ENCODE measurements around the gene PELI1. TPM values are rescaled to one million over a fixed set of nuclear protein-coding genes. Genes with fewer than 3 reads are reported as not detected.
"Not testable (repeated sequence)": the region's sequence is repeated elsewhere in the genome, so short reads cannot be mapped to it uniquely, and the experiment has no call there.

The PELI1 gene
- total RNA-seq, 1 donor from 2014 or later, result 21.6 TPM

DNA sequence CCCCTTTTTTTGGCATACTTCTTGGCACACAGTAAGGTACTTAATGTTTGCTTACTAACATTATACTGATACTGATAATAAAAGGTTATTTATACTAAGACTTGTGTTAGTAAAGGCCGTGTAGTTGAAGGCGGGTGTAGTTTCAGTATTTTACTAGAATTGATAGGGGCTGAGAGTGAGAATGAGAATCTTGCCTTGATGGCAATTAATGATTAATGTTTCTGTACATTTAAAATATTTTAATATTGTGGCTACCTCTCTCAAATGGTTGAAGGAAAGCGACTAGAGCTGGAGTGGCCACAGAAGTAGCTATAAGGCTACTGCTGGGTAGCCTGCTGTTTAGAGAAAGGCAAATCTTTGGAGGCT is 29.3 kb downstream of the PELI1 start:
- DNase-seq (ENCODE audit: low spot score), result no peak
- Mint-ChIP-seq H3K36me3 (ENCODE audit: low read depth) (peaks cover 17% of the 10 kb centered on the region), H3K4me3 (ENCODE audit: low read depth) (no peak overlapping the region), H3K27ac (peak overlapping the region; percentile 74), H3K4me1 (ENCODE audit: low read depth) (peaks cover 51% of the 10 kb centered on the region), H3K27me3 (ENCODE audit: low read depth) (peaks cover 2% of the 10 kb centered on the region), H3K9me3 (no peaks in the 10 kb centered on the region)
- intact Hi-C loops (cut with micrococcal nuclease), result loop anchor here (1.0 kb wide), 6 partner anchors 14 to 99 kb away; no protein-coding TSS in a partner anchor

DNA sequence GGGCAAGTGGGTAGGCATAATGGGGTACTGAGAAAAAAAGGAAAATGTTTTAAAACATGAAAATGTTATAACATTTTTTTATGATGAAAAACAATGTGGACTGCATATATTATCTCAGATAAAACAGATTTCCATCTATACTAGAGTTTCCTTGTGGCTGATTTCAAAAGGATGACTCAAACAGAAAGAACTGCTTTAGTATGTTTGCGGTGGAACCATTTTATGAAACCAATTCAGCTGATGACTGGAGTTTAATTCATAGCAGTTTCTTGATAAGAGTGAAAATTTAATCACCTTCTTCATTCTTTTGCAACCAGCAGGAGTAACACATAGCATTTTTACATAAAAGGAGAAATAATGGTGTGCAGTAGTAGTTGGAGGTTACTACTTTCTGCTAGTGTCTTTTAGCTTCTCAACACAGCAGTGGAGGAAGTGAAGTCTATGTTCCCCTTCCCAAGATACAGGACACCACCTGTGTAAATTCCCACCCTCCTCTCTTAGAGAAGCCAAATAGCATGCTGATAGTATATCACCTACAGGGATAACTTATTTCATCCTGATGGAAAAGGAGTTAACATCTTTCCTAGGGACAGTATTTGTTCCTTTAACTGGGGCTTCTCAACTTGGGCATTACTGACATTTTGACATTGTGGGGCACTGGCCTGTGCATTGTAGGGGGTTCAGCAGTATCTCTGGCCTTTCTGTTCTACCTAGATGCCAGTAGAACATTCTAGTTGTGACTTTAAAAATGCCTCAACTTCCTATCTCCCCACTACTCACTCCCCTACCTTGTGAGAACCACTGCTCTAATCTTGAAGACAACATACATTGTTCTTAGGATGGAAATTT is 29.9 kb downstream of the PELI1 start:
- Mint-ChIP-seq H3K4me1 (ENCODE audit: low read depth) (peaks cover 55% of the 10 kb centered on the region), H3K36me3 (ENCODE audit: low read depth) (peaks cover 23% of the 10 kb centered on the region), H3K27me3 (ENCODE audit: low read depth) (peaks cover 2% of the 10 kb centered on the region), H3K27ac (peak overlapping the region; percentile 74), H3K4me3 (ENCODE audit: low read depth) (peak overlapping the region; percentile 6), H3K9me3 (no peaks in the 10 kb centered on the region)
- no peak for DNase-seq (ENCODE audit: low spot score)
- intact Hi-C loops (cut with micrococcal nuclease), result loop anchor here (1.0 kb wide), 6 partner anchors 13 to 100 kb away; no protein-coding TSS in a partner anchor

DNA sequence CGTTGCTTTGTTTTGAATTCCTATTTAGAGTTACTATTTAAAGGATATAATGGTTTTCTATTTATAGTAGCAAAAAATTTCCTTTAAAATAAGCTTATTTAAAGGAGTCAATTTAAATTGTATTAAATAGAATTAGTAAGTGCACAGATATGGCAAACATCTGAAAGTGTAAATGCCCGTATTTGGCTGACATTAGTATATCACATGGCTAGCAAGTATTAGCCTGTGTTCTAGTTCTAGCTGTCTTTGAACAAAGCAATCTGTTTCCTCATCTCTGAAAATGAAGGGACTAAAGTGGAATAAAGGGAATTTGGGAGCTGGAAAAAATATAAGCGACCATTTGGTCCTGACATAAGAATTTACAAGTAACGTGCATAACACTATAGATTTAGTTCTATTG is 32.2 kb downstream of the PELI1 start:
- intact Hi-C loops (cut with micrococcal nuclease), result no loop called here
- no peaks in the 10 kb centered on the region for H3K27me3 Mint-ChIP-seq (ENCODE audit: low read depth)
- DNase-seq (ENCODE audit: low spot score), result no peak
- H3K27ac Mint-ChIP-seq, result no peak overlapping the region
- no peak overlapping the region for H3K4me3 Mint-ChIP-seq (ENCODE audit: low read depth)
- H3K9me3 Mint-ChIP-seq, result no peaks in the 10 kb centered on the region
- H3K36me3 Mint-ChIP-seq (ENCODE audit: low read depth), result peaks cover 42% of the 10 kb centered on the region
- peaks cover 64% of the 10 kb centered on the region for H3K4me1 Mint-ChIP-seq (ENCODE audit: low read depth)

DNA sequence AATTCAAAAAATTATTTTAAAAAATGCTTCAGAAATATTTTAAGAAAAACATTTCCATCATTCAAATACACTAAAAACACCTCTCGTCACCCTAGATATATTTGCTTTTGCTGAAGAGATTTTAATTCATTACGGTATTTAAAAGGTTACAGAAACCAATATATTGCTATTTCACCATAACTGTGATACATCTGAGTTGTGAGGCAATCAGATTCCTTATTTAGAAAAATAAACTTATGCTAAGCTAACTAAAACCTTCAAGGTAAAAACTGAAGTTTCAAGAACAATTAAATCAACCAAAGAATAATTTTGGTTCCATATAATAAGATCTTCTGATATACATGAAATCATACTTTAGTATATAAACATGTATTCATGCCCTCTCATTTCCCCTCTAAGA is 32.8 kb downstream of the PELI1 start:
- Mint-ChIP-seq H3K4me1 (ENCODE audit: low read depth) (peaks cover 64% of the 10 kb centered on the region), H3K4me3 (ENCODE audit: low read depth) (no peak overlapping the region), H3K27ac (no peak overlapping the region), H3K27me3 (ENCODE audit: low read depth) (no peaks in the 10 kb centered on the region), H3K36me3 (ENCODE audit: low read depth) (peaks cover 46% of the 10 kb centered on the region), H3K9me3 (no peaks in the 10 kb centered on the region)
- intact Hi-C loops (cut with micrococcal nuclease), result no loop called here
- DNase-seq (ENCODE audit: low spot score), result no peak

DNA sequence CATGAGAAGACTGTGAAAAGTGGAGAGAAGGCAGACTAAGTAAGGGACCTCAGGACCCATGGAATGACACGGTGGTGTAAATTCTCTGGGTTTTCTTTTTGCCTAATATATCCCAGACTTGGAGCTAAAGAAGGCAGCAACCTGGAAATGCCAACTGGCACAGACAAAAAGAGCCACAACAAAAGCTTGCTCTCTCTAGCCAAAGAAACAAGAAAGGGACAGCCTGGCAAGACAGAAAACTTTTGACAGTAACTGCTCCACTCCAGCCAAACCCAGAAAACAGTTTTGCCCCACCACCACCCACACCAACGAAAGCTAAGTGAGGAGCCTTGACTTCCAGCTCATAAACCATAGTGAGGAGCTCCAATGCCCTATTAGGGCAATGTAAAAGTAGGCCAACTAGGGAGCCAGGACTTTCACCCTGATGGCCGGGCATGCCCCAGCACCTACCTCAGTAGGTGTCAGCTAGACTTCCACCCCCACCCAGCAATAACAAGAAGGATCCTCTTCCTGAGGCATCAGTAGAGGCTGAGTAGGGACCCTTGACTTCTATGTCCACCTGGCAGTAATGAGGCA is 35.5 kb downstream of the PELI1 start:
- H3K4me1 Mint-ChIP-seq (ENCODE audit: low read depth), result peaks cover 52% of the 10 kb centered on the region
- H3K27ac Mint-ChIP-seq, result no peak overlapping the region
- H3K27me3 Mint-ChIP-seq (ENCODE audit: low read depth), result no peaks in the 10 kb centered on the region
- H3K36me3 Mint-ChIP-seq (ENCODE audit: low read depth), result peaks cover 64% of the 10 kb centered on the region
- H3K4me3 Mint-ChIP-seq (ENCODE audit: low read depth), result no peak overlapping the region
- intact Hi-C loops (cut with micrococcal nuclease), result no loop called here
- H3K9me3 Mint-ChIP-seq, result no peaks in the 10 kb centered on the region
- no peak for DNase-seq (ENCODE audit: low spot score)

DNA sequence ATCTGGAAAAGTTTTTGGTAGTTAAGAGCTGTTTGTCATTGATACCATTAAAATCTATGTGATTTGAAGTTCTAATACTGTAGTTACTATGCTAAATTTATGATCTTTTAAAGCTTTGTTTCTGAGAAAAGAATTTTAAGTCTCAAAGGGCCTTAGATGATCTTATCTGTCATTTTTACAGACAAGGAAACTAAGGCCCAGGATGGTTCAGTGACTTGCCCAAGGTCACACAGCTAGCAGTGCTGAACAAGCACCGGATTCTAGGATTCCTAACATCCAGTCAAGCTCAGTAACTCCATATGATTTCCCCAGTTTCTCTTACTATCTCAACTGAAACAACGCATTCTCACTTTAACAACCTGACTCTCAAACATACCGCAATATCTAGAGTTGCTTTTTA is 37.7 kb downstream of the PELI1 start:
- H3K36me3 Mint-ChIP-seq (ENCODE audit: low read depth), result peaks cover 72% of the 10 kb centered on the region
- H3K27me3 Mint-ChIP-seq (ENCODE audit: low read depth), result no peaks in the 10 kb centered on the region
- H3K4me1 Mint-ChIP-seq (ENCODE audit: low read depth), result peaks cover 55% of the 10 kb centered on the region
- intact Hi-C loops (cut with micrococcal nuclease), result no loop called here
- H3K9me3 Mint-ChIP-seq, result no peaks in the 10 kb centered on the region
- no peak for DNase-seq (ENCODE audit: low spot score)
- no peak overlapping the region for H3K27ac Mint-ChIP-seq
- H3K4me3 Mint-ChIP-seq (ENCODE audit: low read depth), result no peak overlapping the region

DNA sequence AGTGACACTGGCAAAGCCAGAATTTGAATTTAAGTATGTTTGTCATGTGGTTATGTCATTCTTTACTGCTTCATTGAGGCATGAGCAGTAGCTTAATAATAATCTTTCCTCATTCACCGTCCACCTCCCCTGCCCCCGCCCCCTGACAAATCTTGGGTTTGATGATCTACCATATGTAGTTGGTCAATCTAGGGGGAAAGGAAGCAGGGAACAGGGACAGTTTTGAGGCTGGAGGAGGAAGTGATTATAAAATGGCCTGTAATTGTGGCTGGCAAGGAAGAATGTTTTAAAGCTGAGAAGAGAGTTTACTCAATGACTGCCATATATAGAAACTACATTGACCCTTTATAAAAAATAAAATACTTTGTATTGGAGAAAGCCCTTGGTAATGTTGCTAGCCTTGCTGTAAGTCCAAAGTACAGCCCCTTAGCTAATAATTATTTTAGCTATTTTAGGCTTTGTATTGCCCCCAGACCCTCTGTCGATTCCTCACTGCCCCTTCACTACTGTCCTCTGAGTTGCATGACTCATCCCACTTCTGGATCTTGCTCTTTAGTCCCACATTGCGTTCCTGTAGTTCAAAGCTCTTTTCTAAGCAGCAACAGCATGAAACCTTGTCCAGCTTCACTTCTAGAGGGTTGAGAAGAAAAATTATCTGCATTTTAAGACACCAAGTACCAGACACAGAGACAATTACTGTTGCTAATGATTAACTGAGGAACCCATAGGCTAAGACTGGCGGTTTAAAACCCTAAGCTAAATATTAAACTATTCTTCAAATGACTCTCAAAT is 38.4 kb downstream of the PELI1 start:
- no peaks in the 10 kb centered on the region for H3K27me3 Mint-ChIP-seq (ENCODE audit: low read depth)
- peaks cover 74% of the 10 kb centered on the region for H3K36me3 Mint-ChIP-seq (ENCODE audit: low read depth)
- no peak overlapping the region for H3K4me3 Mint-ChIP-seq (ENCODE audit: low read depth)
- peaks cover 55% of the 10 kb centered on the region for H3K4me1 Mint-ChIP-seq (ENCODE audit: low read depth)
- DNase-seq (ENCODE audit: low spot score), result no peak
- no peaks in the 10 kb centered on the region for H3K9me3 Mint-ChIP-seq
- intact Hi-C loops (cut with micrococcal nuclease), result no loop called here
- H3K27ac Mint-ChIP-seq, result no peak overlapping the region

DNA sequence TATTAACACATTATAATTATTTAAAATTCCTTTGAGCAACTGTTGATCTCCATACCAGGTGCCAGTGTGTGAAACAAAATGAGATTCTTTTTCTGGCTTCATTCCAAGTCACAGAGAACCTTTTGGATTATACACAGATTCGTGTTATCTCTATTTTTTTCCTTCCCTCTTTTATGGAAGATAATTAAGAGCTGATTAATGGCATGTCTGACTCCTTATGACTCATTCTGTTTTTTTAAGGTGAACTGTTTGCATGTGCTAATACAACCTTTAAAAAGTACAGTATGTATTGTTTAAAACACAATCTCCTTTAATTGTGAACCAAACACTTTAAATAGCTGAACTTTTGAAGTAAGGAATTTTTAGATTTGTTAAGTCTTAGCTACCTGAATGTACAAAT is 39.3 kb downstream of the PELI1 start:
- Mint-ChIP-seq H3K9me3 (no peaks in the 10 kb centered on the region), H3K27ac (no peak overlapping the region), H3K4me1 (ENCODE audit: low read depth) (peaks cover 50% of the 10 kb centered on the region), H3K4me3 (ENCODE audit: low read depth) (no peak overlapping the region), H3K27me3 (ENCODE audit: low read depth) (no peaks in the 10 kb centered on the region), H3K36me3 (ENCODE audit: low read depth) (peaks cover 73% of the 10 kb centered on the region)
- intact Hi-C loops (cut with micrococcal nuclease), result no loop called here
- DNase-seq (ENCODE audit: low spot score), result no peak

DNA sequence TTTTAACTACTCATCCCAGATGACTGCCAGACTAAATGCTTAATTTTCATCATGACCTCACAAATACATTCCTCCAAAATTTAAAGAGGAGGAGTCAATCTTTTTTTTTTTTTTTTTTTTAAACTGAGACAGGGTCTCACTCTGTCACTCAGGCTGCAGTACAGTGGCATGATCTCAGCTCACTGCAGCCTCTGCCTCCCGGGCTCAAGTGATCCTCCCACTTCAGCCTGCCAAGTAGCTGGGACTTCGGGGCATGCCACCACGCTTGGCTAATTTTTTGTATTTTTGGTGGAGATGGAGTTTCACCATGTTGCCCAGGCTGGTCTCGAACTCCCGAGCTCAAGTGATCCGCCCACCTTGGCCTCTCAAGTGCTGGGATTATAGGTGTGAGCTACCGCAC is 41.5 kb downstream of the PELI1 start:
- H3K27ac Mint-ChIP-seq, result peak overlapping the region; percentile 25
- H3K4me3 Mint-ChIP-seq (ENCODE audit: low read depth); intact Hi-C loops (cut with micrococcal nuclease); H3K9me3 Mint-ChIP-seq; H3K27me3 Mint-ChIP-seq (ENCODE audit: low read depth); DNase-seq (ENCODE audit: low spot score): not testable (repeated sequence)
- peaks cover 75% of the 10 kb centered on the region for H3K36me3 Mint-ChIP-seq (ENCODE audit: low read depth)
- H3K4me1 Mint-ChIP-seq (ENCODE audit: low read depth), result peaks cover 48% of the 10 kb centered on the region

DNA sequence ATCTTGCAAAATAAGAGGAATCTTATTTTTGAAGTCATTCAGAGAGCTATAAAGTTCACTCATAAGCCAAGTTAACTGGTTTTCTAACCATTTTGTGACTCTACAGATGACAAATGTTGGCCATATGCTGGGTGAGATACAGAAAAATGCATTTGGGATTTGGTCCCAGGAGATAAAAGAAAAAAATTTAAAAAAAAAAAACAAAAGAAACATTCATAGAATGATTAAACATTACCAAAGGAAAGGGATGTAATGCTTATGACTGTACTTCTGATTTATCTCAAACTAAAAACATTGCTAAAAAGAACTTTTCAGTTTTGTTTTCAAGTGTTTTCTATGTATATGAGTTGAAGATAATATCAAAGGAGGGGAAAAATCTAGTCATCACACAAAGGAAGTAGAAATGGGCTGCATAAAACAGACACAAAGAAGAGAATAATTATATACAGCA is 43.1 kb downstream of the PELI1 start:
- Mint-ChIP-seq H3K27me3 (ENCODE audit: low read depth) (no peaks in the 10 kb centered on the region), H3K4me1 (ENCODE audit: low read depth) (peaks cover 44% of the 10 kb centered on the region), H3K36me3 (ENCODE audit: low read depth) (peaks cover 76% of the 10 kb centered on the region), H3K27ac (peak overlapping the region; percentile 89), H3K9me3 (peaks cover under 1% of the 10 kb centered on the region), H3K4me3 (ENCODE audit: low read depth) (peak overlapping the region; percentile 27)
- intact Hi-C loops (cut with micrococcal nuclease), result loop anchor here (1.0 to 2.0 kb wide), 8 partner anchors 13 to 225 kb away; no protein-coding TSS in a partner anchor
- no peak for DNase-seq (ENCODE audit: low spot score)

DNA sequence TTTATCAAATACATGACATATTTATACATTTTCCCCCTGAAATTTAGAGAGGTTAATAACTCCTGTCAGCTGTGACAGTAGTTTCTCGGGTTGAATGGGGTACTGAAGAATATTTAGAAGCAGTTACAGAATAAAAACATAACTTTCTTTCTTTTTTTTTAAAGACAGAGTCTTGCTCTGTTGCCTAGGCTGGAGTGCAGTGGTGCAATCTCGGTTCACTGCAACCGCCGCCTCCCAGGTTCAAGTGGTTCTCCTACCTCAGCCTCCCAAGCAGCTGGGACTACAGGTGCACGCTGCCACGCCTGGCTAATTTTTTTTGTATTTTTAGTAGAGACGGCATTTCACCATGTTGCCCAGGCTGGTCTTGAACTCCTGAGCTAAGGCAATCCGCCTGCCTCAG is 43.6 kb downstream of the PELI1 start:
- H3K9me3 Mint-ChIP-seq; H3K27me3 Mint-ChIP-seq (ENCODE audit: low read depth); DNase-seq (ENCODE audit: low spot score); H3K4me3 Mint-ChIP-seq (ENCODE audit: low read depth): not testable (repeated sequence)
- Mint-ChIP-seq H3K36me3 (ENCODE audit: low read depth) (peaks cover 76% of the 10 kb centered on the region), H3K4me1 (ENCODE audit: low read depth) (peaks cover 43% of the 10 kb centered on the region), H3K27ac (peak overlapping the region; percentile 89)
- intact Hi-C loops (cut with micrococcal nuclease), result loop anchor here (2.0 kb wide), 2 partner anchors 42 to 104 kb away; no protein-coding TSS in a partner anchor

DNA sequence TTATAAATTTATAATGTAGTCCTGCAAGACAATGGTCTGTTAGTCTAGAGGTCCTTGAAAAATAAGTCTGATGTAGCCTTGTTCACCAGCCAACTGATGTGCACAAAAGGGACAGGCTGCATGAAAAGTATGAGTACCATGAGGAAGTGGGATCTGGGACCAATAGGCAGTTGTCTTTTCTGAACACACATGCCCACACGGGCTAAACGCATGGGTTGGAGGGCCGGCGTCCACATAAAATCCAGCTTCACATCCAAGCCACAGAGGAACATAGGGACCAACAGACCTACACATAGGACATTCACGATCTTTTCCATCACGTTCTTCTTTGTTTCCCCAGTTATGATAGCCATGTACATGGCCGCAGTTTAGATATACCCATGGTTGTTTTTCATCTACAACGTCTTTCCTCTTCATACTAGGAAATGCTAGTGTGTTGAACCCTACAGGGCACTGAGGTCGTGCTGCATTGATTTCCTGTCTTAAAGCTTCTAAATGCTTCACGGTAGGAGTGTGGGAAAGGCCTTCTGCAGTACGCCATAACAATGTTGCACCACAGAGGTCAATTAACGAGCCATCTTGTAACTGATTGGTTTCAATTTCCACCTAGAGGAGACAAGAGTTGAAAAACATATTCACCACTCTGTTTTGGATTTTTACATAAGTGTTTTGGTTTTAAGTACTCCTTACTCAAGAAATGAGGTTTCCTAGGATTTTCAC is 49.4 kb downstream of the PELI1 start:
- Mint-ChIP-seq H3K27me3 (ENCODE audit: low read depth) (no peaks in the 10 kb centered on the region), H3K4me1 (ENCODE audit: low read depth) (peaks cover 17% of the 10 kb centered on the region), H3K27ac (no peak overlapping the region), H3K4me3 (ENCODE audit: low read depth) (no peak overlapping the region), H3K36me3 (ENCODE audit: low read depth) (peaks cover 83% of the 10 kb centered on the region), H3K9me3 (peaks cover 4% of the 10 kb centered on the region)
- DNase-seq (ENCODE audit: low spot score), result no peak
- intact Hi-C loops (cut with micrococcal nuclease), result no loop called here

Data from activated T-helper 2 cell treated with anti-CD3 and anti-CD28 coated beads, Interferon-gamma antibody, Interleukin-2, Interleukin-4, amounts not matched to agents 10 μg/mL and 5 μg/mL and 100 μg/mL, durations not matched to agents 14 hours and 24 hours and 36 hours (primary cell).